D721Med (cell line): ENCODE measurements around the gene LARP4.
"Not testable (repeated sequence)": the region's sequence is repeated elsewhere in the genome, so short reads cannot be mapped to it uniquely, and the experiment has no call there.

Experiments used
- DNase-seq: peaks from one replicate; pipeline ENCODE4 v3.0.0; 2011; ENCODE audit warnings: low spot score; ENCODE audit not compliant: insufficient read length
- FAIRE-seq: peaks from 2 replicates; lab custom pipeline; 2011; peaks lifted over from hg19 to GRCh38; lab: Jason Lieb, UNC
- TF ChIP-seq, protein P1 (sequence below): IDR thresholded peaks from 2 replicates; pipeline ENCODE4 v1.5.1; 2012; ENCODE audit warnings: mild to moderate bottlenecking, control low read depth; ENCODE audit not compliant: insufficient read depth; ENCODE audit errors: missing control alignments

Gene LARP4

DNA sequence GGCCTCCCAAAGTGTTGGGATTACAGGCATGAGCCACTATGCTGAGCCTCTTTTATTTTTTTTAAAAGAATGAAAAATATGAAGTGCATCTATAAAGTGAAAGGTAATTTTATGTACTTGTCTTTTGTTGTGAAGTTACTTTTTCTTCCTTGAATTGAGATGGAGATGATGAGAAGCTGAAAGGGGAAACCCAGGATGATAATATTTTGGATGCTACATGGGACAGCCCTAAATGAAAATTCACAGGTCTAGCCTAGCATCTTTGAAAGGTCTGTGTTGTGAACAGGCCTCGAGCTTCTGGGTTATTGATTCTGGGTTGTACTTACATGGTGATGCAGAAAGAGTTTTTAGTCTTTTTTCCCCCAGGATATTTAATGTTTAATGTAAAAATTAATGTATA is 118.7 kb downstream of the LARP4 start:
- TF ChIP-seq, protein P1, sequence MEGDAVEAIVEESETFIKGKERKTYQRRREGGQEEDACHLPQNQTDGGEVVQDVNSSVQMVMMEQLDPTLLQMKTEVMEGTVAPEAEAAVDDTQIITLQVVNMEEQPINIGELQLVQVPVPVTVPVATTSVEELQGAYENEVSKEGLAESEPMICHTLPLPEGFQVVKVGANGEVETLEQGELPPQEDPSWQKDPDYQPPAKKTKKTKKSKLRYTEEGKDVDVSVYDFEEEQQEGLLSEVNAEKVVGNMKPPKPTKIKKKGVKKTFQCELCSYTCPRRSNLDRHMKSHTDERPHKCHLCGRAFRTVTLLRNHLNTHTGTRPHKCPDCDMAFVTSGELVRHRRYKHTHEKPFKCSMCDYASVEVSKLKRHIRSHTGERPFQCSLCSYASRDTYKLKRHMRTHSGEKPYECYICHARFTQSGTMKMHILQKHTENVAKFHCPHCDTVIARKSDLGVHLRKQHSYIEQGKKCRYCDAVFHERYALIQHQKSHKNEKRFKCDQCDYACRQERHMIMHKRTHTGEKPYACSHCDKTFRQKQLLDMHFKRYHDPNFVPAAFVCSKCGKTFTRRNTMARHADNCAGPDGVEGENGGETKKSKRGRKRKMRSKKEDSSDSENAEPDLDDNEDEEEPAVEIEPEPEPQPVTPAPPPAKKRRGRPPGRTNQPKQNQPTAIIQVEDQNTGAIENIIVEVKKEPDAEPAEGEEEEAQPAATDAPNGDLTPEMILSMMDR: no peak
- no peak for DNase-seq
- FAIRE-seq: no peak

DNA sequence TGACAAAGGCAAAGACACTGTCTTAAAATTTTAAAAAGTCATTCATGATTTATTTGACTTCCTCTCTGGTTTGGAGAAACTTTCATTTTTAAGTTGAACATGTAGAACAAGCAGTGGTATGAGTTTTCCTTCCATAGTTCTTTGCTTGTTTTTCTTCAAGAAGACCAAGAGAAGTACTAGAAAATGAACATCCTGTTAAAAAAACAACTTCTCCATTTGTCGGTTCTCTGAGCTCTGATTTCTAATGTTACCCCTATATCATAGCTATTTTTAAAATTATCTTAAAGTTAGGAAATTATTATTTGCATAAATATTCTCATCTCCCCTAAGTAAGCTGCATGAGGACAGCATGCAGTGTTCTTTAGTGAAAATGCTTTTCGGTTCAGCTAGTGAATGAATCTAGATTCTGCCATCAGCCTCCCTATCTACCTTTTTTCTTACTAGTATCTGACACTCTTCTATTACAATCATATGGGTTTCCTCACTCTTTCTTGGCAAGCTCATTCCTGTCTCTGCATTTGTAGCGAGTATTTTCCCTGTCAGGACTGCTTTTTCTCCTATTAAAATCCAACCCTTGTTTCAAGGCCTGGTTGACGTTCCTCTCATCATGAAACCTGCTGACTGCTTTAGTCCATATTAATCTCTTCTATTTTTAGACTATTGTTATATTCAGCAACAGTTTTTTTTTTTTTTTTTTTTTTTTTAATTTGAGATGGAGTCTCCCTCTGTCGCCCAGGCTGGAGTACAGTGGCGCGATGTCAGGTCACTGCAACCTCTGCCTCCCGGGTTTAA is 119.9 kb downstream of the LARP4 start:
- no peak for FAIRE-seq

DNA sequence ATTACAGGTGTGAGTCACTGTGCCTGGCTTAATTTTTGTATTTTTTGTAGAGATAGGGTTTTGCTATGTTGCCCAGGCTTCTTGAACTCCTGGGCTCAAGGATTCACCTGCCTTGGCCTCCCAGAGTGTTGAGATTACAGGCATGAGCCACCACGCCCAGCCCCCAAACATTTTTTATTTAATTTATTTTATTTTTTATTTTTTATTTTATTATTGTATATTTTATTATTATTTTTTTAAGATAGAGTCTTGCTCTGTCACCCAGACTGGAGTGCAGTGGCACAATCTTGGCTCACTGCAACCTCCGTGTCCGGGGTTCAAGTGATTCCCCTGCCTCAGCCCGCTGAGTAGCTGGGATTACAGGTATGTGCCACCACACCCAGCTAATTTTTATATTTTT is 121.1 kb downstream of the LARP4 start:
- not testable (repeated sequence) for FAIRE-seq

More for the DNA sequence above, 119.9 kb downstream of the LARP4 start:
- TF ChIP-seq, protein P1: no peak
- DNase-seq: no peak

DNA sequence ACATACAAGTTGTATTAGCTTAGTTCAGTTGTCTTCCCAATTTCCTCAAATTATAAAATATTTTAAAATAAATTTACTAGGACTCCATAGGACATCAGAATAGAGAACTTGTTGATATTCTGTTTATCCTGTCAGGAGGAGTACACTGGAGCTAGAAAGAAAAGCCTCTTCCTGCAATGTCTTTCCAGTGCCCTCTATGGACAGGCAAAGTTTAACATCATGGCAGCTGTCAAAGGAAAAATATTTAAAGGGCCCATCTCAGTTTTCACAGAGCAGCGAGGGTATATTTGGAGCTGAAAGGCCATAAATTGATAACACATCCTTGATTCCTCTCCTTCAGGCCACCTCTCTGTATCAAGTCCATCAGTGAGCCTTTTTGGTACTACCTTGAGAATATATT is 123.1 kb downstream of the LARP4 start:
- TF ChIP-seq, protein P1: no peak

More for the DNA sequence above, 121.1 kb downstream of the LARP4 start:
- not testable (repeated sequence) for DNase-seq

DNA sequence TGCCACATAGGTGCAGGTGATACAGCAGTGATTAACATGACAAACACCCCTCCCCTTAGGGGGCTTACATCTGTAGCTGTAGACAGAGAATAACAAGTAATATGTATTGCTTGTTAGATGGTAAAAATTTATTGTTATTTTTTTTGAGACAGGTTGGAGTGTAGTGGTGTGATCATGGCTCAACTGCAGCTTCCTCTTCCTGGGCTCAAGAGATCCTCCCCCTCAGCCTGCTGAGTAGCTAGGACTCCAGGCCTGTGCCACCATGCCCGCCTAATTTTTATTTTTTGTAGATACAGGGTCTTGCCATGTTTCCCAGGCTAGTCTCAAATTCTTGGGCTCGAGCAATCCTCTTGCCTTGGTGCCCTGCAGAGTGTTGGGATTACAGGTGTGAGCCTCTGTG is 123.9 kb downstream of the LARP4 start:
- no peak for DNase-seq
- TF ChIP-seq, protein P1: no peak
- FAIRE-seq: no peak

More for the DNA sequence above, 123.1 kb downstream of the LARP4 start:
- DNase-seq: no peak
- no peak for FAIRE-seq

DNA sequence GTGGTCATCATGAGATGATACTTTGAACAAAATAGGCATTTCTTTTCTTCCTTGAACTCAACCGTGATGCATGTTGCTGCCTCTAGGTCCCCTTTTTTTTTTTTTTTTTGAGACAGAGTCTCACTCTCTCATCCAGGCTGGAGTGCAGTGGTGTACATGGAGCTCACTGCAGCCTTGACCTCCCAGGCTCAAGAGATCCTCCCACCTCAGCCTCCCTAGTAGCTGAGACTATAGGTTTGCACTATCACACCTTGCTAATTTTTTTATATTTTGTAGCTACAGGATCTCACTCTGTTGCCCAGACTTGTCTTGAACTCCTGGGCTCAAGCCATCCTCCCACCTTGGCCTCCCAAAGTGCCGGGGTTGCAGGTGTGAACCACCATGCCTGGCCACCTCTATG is 124.7 kb downstream of the LARP4 start:
- FAIRE-seq: no peak
- DNase-seq: no peak
- TF ChIP-seq, protein P1: no peak

DNA sequence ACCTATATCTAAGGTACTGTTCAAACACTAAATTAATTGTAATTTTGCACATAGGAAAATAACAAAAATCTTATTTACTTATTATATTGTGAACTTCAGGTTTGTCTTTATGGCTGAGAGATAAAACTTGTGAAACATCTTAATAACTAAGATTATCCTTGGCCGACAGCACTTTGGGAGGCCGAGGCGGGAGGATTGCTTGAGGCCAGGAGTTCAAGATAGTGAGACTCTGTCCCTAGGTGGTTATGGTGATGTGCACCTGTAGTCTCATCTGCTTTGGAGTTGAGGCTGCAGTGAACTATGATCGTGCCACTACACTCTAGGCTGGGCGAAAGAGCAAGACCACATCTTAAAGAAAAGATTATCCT is 126.7 kb downstream of the LARP4 start:
- DNase-seq (no peak), FAIRE-seq (no peak)
- TF ChIP-seq, protein P1: no peak
